Measurements from ENCODE around the gene AK5. TPM values are rescaled to one million over a fixed set of nuclear protein-coding genes. Genes with fewer than 3 reads are reported as not detected.

The AK5 gene
- total RNA-seq, 4 donors from 2014 or later = 1.1 to 2.1 (median 1.2) TPM; not detected in 1

DNA sequence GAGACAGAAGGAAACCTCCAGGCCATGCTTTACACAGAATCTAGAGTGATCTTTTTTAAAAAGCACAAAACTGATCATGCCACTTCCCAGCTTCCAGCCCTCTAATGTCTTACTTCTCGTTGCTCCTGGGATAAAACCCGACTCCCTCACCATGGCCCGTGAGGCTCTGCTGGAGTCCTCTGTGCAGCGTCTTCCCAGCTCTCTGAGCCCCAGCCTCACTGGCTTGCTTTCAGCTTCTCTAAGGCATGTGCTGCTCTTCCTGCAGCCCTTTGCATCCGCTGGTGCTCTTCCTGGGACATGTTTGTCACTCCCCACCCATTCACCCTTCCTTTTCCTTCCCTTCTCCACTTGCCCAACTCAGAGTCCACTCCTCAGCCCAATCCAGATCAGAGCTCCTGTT is 184.1 kb downstream of the AK5 start:
- TF ChIP-seq POLR2A (IDR thresholded peaks at IDR 0.05) (no peak), POLR2AphosphoS5 (IDR thresholded peaks at IDR 0.05) (no peak), EP300 (IDR thresholded peaks at IDR 0.05) (no peak)
- TF ChIP-seq, protein P1, sequence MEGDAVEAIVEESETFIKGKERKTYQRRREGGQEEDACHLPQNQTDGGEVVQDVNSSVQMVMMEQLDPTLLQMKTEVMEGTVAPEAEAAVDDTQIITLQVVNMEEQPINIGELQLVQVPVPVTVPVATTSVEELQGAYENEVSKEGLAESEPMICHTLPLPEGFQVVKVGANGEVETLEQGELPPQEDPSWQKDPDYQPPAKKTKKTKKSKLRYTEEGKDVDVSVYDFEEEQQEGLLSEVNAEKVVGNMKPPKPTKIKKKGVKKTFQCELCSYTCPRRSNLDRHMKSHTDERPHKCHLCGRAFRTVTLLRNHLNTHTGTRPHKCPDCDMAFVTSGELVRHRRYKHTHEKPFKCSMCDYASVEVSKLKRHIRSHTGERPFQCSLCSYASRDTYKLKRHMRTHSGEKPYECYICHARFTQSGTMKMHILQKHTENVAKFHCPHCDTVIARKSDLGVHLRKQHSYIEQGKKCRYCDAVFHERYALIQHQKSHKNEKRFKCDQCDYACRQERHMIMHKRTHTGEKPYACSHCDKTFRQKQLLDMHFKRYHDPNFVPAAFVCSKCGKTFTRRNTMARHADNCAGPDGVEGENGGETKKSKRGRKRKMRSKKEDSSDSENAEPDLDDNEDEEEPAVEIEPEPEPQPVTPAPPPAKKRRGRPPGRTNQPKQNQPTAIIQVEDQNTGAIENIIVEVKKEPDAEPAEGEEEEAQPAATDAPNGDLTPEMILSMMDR (IDR thresholded peaks at IDR 0.05) = no peak
- 76% methylated on average over 5 of the region's 5 CpGs for WGBS
- H3K4me1 ChIP-seq = no peaks in the 10 kb centered on the region

DNA sequence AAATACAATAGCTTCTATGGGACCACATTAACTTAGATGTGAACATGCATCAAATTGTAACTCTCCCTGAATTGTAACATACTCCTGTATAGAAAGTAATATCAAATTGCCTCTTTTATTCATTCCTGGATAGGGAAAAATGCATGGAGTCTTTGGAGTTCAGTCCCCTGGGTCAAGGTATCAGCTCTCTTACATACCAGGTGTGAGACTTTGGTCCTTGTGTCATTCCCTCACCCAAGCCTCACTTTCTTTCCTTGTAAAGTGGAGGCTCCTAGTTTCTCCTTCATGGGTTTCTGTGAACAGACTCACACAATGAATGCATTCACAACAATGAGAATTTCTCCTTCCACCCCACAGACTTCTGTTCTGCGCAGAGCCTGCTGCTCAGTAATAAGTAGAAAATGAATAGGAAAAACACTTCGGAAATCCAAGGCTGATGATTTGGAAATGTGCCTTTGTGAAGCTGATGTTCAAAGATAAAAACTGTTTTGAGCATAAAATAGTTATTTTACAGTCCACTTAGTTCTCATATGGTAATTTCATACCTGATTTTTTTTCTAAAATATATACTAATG is 185.3 kb downstream of the AK5 start:
- no peaks in the 10 kb centered on the region for H3K4me1 ChIP-seq
- H3K27ac ChIP-seq = no peak overlapping the region
- TF ChIP-seq POLR2AphosphoS5 (IDR thresholded peaks at IDR 0.05) = no peak
- TF ChIP-seq, protein P1 (IDR thresholded peaks at IDR 0.05) = no peak
- TF ChIP-seq EP300 (IDR thresholded peaks at IDR 0.05) = no peak
- no peak for TF ChIP-seq POLR2A (IDR thresholded peaks at IDR 0.05)
- no peaks in the 10 kb centered on the region for H3K9me3 ChIP-seq
- H3K36me3 ChIP-seq = no peaks in the 10 kb centered on the region
- H3K4me3 ChIP-seq = no peak overlapping the region
- DNase-seq (ENCODE audit: low spot score in 2 of 2) = no peak
- H3K27me3 ChIP-seq = no peaks in the 10 kb centered on the region
- WGBS = 87% methylated on average over 2 of the region's 2 CpGs

More for the DNA sequence above, 184.1 kb downstream of the AK5 start:
- Histone ChIP-seq H3K27me3 (no peaks in the 10 kb centered on the region), H3K36me3 (no peaks in the 10 kb centered on the region), H3K9me3 (no peaks in the 10 kb centered on the region), H3K27ac (no peak overlapping the region), H3K4me3 (no peak overlapping the region)
- no peak for DNase-seq (ENCODE audit: low spot score in 2 of 2)

DNA sequence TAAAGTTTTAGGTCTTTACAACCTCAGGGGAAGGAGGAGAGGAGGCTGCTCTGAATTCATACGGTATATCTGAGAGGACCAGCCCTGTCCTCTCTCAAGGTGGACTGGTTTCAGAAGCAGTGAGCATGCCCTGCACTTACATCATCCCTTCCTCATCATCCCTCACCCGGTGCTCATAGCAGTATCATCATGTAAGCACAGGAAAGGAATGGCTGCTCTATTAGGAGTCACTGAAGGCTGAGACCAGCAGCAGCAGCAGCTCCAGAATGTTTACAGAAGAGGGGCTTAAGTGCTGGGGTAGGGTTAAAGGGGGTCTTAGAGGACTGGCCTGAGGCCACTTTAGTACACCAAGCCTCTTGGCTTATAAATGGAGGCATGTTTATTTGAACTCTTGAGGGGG is 185.9 kb downstream of the AK5 start:
- Histone ChIP-seq H3K27me3 (no peaks in the 10 kb centered on the region), H3K9me3 (no peaks in the 10 kb centered on the region), H3K27ac (no peak overlapping the region), H3K4me1 (no peaks in the 10 kb centered on the region), H3K36me3 (no peaks in the 10 kb centered on the region), H3K4me3 (no peak overlapping the region)
- TF ChIP-seq, protein P1 (IDR thresholded peaks at IDR 0.05) = no peak
- no peak for TF ChIP-seq POLR2A (IDR thresholded peaks at IDR 0.05)
- no peak for TF ChIP-seq POLR2AphosphoS5 (IDR thresholded peaks at IDR 0.05)
- TF ChIP-seq EP300 (IDR thresholded peaks at IDR 0.05) = no peak
- no peak for DNase-seq (ENCODE audit: low spot score in 2 of 2)
- 40% methylated on average over 2 of the region's 2 CpGs for WGBS

DNA sequence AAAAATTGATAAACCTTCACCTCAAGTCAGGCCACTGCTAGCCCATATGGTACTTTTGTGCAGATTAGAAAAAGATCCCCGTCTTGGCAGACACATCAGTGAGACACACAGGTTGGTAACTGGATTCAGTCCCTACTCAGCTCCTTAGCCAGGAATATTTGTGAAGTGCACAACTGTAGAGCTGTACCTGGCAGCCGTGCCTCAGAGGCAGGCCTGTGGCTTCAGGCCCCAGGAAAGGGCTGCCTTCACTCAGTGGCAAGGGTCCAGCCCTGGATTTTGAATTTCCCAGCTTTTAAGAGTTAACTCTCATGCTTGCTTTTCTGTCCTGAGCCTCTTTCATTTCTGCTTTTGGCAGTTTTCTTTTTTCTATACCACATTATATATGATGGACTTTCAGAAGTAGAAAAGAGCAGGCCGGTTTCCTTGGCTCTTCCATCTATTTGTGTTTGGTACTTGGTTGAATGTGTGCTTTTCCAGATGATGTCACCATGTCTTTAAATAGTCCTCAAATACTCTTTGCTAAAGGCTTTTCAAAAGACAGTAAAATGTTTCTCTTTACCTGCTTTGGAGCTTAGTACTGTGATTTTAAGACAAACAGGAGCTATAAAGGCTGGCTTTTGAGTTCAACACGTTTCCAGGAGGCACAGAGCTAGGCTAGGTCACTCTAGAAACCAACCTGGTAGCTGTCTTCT is 186.6 kb downstream of the AK5 start:
- no peak overlapping the region for H3K4me3 ChIP-seq
- 64% methylated on average over 4 of the region's 4 CpGs for WGBS
- no peaks in the 10 kb centered on the region for H3K36me3 ChIP-seq
- TF ChIP-seq, protein P1 (IDR thresholded peaks at IDR 0.05) = no peak
- no peak for TF ChIP-seq POLR2A (IDR thresholded peaks at IDR 0.05)
- TF ChIP-seq POLR2AphosphoS5 (IDR thresholded peaks at IDR 0.05) = no peak
- TF ChIP-seq EP300 (IDR thresholded peaks at IDR 0.05) = no peak
- no peak overlapping the region for H3K27ac ChIP-seq
- H3K4me1 ChIP-seq = no peaks in the 10 kb centered on the region
- H3K27me3 ChIP-seq = no peaks in the 10 kb centered on the region
- no peak for DNase-seq (ENCODE audit: low spot score in 2 of 2)
- H3K9me3 ChIP-seq = no peaks in the 10 kb centered on the region

DNA sequence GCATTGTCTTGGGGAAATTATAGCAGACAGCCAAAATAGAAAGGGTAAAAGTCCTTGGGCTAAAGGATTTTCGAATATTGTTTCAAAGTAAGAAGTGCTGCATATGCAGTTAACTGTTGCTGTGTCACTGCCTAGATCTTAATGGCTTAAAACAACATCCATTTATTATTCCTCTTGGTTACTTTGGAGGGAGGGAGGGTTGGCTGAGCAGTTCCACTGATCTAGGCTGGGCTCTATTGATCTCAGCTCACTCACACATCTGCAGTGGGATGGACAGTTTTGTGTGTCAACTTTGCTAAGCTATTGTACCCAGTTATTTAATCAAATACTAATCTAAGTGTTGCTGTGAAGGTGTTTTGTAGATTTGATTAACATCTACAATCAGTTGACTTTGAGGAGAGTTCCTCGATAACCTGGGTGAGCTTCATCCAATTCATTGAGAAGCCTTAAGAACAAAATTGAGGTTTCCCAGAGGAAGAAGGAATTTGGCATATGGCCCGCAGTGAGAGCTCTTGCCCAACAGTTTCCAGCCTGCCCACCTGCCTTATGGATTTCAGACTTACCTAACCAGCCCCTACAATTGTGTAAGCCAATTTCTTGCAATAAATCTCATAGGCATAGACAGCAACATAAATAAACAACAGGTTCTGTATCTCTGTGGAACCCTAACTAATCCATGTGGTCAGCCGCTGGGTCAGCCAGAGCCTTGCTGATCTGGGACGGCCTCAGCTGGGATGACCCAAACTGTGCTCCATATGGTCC is 187.3 kb downstream of the AK5 start:
- no peak for TF ChIP-seq EP300 (IDR thresholded peaks at IDR 0.05)
- TF ChIP-seq, protein P1 (IDR thresholded peaks at IDR 0.05) = no peak
- TF ChIP-seq POLR2AphosphoS5 (IDR thresholded peaks at IDR 0.05) = no peak
- TF ChIP-seq POLR2A (IDR thresholded peaks at IDR 0.05) = no peak
- no peak overlapping the region for H3K4me3 ChIP-seq
- no peak overlapping the region for H3K27ac ChIP-seq

More for the DNA sequence above, 187.3 kb downstream of the AK5 start:
- no peaks in the 10 kb centered on the region for H3K27me3 ChIP-seq
- DNase-seq (ENCODE audit: low spot score in 2 of 2) = no peak
- no peaks in the 10 kb centered on the region for H3K9me3 ChIP-seq
- no peaks in the 10 kb centered on the region for H3K4me1 ChIP-seq
- H3K36me3 ChIP-seq = no peaks in the 10 kb centered on the region
- whole genome bisulfite sequencing = 75% methylated on average over 5 of the region's 5 CpGs

Measured in suprapubic skin (tissue), 4 donors.